Fibroblast of the aortic adventitia (primary cell): Measurements from ENCODE around the gene SMAP2. TPM values are rescaled to one million over a fixed set of nuclear protein-coding genes. Genes with fewer than 3 reads are reported as not detected.

Experiments
- DNase-seq: peaks from one replicate; pipeline ENCODE4 v3.0.0-alpha.2; 2010; ENCODE audit warnings: low read depth
- H3K4me3 ChIP-seq: 2 replicates; pipeline ENCODE4 v1.5.1; 2011; ENCODE audit warnings: low read depth, mild to moderate bottlenecking, control low read depth, low read length, moderate library complexity
- CTCF ChIP-seq: IDR thresholded peaks from 2 replicates; pipeline ENCODE4 v1.5.1; 2011; ENCODE audit warnings: mild to moderate bottlenecking, low read length, control low read depth, inconsistent platforms; ENCODE audit not compliant: insufficient read depth
- total RNA-seq: library from RNA; depleted of rRNA; stranded (reverse); fragments of >200 nt; gene quantifications from 2 replicates; pipeline ENCODE4 v1.2.3, GENCODE V29; 2012; ENCODE audit warnings: low replicate concordance

Gene SMAP2
- total RNA-seq, 1 donor: 27.4 TPM

GRCh38 chr1:40432644-40433390, 59.3 kb downstream of the SMAP2 start:
- DNase-seq: peak; percentile 48
- TF ChIP-seq CTCF: no peak
- no peak overlapping the region for H3K4me3 ChIP-seq

- TF ChIP-seq CTCF: no peak
- DNase-seq: peak; percentile 81
Measured at GRCh38 chr1:40435471-40435870, 61.9 kb downstream of the SMAP2 start.

GRCh38 chr1:40435876-40436275, 62.3 kb downstream of the SMAP2 start:
- DNase-seq: peak; percentile 73
- H3K4me3 ChIP-seq: no peak overlapping the region
- no peak for TF ChIP-seq CTCF

More at GRCh38 chr1:40435471-40435870, 61.9 kb downstream of the SMAP2 start:
- no peak overlapping the region for H3K4me3 ChIP-seq

- peak; percentile 24 for DNase-seq
- TF ChIP-seq CTCF: peak; percentile 51
- H3K4me3 ChIP-seq: no peak overlapping the region
Measured at GRCh38 chr1:40438391-40439015, 65.0 kb downstream of the SMAP2 start.

- TF ChIP-seq CTCF: no peak
- H3K4me3 ChIP-seq: no peak overlapping the region
- no peak for DNase-seq
Measured at GRCh38 chr1:40439247-40439646, 65.7 kb downstream of the SMAP2 start.

- no peak for TF ChIP-seq CTCF
- peak; percentile 89 for DNase-seq
- H3K4me3 ChIP-seq: peak within 1 kb of the TSS; percentile 80
Measured at GRCh38 chr1:40449684-40450494, 76.4 kb downstream of the SMAP2 start, which contains the start of gene ZFP69B. Gene ZFP69B, plus strand, starts transcription at chr1:40450476. Its CDS starts 486 bp downstream, at chr1:40450962.
